ENCODE measurements around the gene DIO3.
"Not testable (repeated sequence)": the region's sequence is repeated elsewhere in the genome, so short reads cannot be mapped to it uniquely, and the experiment has no call there.

The DIO3 gene

DNA sequence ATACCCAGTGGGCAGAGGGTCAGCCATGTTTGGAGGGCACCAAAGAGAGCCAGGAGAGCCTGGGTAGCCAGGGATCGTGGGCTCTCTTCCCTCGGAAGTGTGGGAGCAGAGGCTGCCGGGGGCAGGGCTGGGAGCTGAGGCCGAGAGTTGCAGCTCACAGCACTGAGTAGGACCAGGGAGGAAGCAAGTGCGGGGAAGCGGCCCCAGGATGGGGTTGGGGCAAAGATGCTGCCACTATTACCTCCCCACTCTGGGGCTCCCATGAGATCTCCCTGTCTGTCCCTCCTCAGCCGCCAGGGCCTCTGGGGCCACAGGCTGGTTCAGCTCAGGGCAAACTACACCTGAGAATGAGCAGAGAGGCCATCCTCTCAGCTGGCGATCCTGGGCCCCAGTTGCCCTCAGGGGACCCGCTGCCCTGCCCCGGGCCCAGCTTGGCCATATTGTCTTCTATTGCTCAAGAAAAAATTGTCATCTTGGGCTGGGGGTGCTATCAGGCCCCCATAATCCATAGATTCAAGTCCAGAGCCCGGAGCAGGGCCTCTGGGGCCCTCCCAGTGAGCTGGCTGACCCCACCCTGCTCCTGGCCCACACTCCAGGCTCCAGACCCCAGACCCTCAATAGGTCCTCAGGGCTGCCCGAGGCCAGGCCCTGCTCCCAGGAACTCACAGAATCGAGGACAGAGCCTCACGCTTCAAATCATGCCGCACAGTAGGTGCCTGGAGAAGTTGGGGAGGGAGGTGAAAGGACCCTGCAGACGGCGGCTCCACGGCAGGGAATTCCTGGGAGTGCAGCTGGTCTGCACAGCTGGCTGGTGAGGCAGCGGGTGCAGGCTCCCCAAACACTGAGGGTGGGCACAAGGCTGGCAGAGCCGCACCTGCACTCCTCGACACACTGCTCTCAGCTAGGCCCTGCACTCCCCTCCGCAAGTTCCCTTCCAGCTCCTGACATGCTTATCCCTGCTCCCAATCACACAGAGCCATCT is 20.5 kb upstream of the DIO3 start:
- in situ Hi-C loops (cut with MboI; ENCODE audit: low pct_unique_long_range_greater_than_20kb, low sequenced_read_pairs) = no loop called here
- no peak for DNase-seq

DNA sequence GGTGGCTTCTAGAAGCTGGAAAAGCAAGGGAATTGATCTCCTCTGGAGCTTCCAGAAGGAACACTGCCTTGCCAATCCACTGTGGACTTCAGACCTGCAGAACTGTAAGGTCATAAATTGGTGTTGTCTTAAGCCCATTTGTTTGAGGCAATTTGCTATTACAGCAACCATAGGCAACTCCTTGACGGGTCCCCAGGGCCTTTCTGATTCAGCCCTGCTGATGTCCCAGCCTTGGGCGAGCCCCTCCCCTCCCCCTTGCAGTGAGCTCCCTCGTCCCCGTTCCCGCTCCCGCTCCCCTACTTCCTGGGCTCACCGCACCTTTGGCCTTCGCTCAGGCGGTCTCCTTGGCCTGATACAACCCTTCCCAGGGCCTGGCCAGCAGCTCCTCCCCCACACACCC is 18.9 kb upstream of the DIO3 start:
- in situ Hi-C loops (cut with MboI; ENCODE audit: low pct_unique_long_range_greater_than_20kb, low sequenced_read_pairs) = no loop called here
- DNase-seq = no peak

DNA sequence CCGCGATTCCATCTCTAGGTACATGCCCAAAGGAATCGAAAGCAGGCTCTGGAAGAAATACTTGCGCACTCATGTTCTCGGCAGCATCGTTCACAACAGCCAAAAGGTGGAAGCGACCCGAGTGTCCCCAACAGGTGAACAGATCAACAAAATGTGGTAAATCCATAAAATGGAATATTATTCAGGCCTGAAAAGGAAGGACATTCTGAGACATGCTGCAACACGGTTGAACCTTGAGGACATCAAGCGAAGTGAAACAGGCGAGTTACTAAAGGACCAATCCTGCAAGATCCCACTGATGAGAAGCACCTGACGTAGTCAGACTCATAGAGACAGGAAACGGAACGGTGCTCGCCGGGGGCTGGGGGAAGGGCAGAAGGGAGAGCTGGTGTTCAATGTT is 17.5 kb upstream of the DIO3 start:
- DNase-seq = no peak
- in situ Hi-C loops (cut with MboI; ENCODE audit: low pct_unique_long_range_greater_than_20kb, low sequenced_read_pairs) = no loop called here

DNA sequence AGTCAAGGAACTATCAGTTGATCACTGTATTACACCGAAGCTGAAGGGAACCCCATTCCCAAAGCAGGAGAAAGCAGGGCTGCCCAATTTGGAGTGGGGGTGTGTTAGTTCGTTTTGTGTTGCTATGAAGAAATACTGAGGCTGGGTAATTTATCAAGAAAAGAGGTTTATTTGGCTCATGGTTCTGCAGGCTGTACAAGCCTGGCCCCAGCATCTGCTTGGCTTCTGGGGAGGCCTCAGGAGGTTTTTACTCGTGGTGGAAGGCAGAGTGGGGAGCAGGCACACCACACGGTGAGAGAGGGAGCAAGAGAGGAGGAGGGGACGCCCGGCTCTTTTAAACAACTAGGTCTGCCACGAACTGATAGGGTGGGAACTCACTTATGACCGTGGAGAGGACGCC is 16.7 kb upstream of the DIO3 start:
- DNase-seq = no peak
- in situ Hi-C loops (cut with MboI; ENCODE audit: low pct_unique_long_range_greater_than_20kb, low sequenced_read_pairs) = no loop called here

DNA sequence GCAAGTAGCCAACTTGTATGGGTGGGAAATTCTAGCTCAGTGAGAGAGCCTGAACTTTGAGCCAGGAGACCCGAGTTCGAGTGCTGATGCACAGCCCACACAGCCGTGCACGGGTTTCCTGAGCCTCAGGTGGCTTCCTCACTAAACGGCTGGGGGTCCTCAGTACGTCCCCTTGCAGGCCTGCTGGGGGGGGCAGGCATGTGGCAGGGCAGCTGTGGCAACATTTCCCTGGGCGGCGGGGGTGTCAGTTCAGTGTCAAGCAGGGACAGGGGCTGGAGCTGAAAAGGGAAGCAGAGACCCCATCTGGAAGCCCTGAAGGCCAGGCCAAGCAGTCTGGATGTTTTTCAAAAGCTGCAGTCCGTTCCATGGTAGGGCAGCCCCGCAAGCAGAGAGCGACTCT is 14.6 kb upstream of the DIO3 start:
- in situ Hi-C loops (cut with MboI; ENCODE audit: low pct_unique_long_range_greater_than_20kb, low sequenced_read_pairs) = no loop called here
- no peak for DNase-seq

DNA sequence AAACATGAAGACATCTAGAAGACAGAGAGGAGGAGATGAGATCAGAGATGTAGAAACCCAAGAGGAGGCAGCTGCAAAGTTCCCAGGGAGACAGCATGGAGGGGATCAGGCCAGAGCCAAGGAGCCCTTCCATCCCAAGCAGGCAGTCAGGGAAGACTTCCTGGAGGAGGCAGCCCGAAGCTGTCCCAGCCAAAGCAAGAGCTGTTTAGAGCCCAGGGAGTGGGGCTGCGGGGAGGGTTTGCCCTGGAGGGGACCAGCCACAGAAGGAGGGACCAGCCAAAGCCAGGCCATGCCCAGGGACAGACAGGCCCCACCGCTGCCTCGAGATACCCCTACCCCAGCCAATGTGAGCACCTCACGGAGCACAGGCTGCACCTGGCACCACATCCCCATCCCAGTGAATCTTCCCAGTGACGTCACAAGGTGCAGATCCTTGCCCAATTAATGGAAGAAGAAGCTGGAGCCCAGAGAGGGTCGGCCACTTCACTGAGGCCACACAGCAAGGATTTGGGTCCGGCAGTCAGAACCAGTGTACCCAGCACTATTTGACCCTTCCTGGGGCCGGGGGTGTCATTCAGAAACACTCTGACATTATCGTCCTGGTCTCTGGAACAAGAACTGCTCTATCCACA is 14.1 kb upstream of the DIO3 start:
- DNase-seq = no peak
- in situ Hi-C loops (cut with MboI; ENCODE audit: low pct_unique_long_range_greater_than_20kb, low sequenced_read_pairs) = no loop called here

DNA sequence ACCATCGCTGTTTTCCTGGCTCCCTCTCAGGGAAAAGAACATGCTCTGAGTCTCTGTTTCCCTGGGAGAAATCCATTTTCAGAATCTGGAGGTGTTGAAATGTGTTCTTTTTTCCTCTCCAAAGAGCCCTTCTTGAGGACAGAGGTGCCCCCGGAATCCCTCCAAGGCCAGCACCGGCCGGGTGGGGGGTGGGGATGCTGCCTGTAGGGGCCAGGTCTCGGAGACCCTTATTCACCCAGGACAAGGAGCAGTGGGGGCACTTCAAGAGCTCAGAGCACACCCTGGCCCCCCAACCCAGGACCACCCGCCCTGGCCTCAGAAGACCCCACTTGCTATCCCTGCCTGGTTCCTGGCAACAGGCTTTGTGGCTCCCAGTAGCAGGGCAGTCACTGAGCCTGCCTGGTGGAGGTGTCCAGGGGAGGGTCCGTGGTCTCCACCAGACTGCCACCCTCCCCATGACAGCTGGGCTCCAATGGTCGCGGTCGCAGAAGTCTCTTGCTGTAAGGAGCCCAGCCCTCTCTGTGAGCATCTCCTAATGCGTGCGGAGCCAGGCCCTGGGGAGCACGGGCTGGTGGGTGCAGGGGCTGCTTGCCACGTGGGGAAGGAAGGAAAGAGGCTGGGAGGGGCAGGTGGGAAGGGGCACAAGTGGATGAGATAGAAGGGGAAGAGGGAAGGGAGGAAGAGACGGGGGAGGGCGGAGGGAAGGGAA is 13.2 kb upstream of the DIO3 start:
- no peak for DNase-seq
- in situ Hi-C loops (cut with MboI; ENCODE audit: low pct_unique_long_range_greater_than_20kb, low sequenced_read_pairs) = no loop called here

DNA sequence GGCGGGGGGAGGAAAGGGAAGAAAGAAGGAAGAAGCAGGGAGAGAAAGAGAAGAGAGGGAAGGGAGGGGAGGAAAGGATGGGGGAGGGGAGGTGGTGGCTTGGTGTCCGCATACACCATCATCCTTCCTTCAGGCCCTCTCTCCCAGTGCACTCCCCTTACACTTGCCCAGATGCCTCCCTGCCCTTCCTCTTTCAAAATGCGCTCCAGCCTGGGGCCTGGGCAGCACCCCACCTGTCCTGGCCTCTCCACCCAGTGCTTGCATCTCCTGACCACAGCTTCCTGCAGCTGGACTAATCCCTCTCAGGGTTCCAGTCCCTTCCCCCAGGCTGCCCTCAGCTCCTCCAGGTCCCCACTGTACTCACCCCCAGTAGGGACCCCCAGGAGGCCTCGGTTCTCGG is 12.6 kb upstream of the DIO3 start:
- DNase-seq = no peak
- in situ Hi-C loops (cut with MboI; ENCODE audit: low pct_unique_long_range_greater_than_20kb, low sequenced_read_pairs) = no loop called here

DNA sequence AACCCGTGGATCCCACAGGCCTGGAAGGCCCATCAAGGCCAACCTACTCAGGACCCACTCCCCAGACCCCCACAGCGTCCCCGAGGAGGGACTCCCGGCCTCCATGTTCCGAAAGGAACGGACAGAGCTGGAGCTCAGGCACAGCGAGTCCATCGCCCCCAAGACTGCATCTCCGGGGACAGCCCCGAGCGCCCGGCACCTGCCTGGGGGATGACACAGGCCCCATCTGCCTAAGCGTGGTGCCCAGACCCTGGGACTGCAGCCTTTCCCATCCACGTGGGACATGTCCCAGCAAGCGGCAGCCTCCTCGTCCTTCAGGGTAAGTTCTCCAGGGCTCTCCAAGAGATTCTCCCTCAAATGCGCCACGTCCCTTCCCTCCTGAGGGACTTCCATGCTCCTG is 12.1 kb upstream of the DIO3 start:
- in situ Hi-C loops (cut with MboI; ENCODE audit: low pct_unique_long_range_greater_than_20kb, low sequenced_read_pairs) = no loop called here
- DNase-seq = no peak

DNA sequence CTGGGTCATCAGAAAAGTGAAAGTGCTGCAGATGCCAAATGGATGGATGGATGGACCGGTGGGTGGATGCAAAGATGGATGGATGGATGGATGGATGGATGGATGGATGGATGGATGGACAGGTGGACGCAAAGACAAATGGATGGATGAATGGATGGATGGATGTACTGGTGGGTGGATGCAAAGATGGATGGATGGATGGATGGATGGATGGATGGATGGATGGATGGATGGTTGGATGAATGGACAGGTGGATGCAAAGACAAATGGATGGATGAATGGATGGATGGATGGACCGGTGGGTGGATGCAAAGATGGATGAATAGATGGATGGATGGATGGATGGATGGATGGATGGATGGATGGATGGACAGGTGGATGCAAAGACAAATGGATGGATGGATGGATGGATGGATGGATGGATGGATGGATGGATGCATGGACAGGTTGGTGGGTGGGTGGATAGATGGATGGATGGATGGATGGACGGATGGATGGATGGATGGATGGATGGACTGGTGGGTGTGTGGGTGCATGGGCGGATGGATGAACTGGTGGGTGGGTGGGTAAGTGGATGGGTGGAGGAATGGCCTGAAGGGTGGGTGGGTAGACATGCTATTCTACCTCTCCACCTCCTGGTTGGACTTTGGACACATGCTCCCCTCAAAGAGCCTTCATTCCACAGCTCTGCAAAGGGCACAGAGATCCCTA is 10.9 kb upstream of the DIO3 start:
- in situ Hi-C loops (cut with MboI; ENCODE audit: low pct_unique_long_range_greater_than_20kb, low sequenced_read_pairs); DNase-seq: not testable (repeated sequence)

DNA sequence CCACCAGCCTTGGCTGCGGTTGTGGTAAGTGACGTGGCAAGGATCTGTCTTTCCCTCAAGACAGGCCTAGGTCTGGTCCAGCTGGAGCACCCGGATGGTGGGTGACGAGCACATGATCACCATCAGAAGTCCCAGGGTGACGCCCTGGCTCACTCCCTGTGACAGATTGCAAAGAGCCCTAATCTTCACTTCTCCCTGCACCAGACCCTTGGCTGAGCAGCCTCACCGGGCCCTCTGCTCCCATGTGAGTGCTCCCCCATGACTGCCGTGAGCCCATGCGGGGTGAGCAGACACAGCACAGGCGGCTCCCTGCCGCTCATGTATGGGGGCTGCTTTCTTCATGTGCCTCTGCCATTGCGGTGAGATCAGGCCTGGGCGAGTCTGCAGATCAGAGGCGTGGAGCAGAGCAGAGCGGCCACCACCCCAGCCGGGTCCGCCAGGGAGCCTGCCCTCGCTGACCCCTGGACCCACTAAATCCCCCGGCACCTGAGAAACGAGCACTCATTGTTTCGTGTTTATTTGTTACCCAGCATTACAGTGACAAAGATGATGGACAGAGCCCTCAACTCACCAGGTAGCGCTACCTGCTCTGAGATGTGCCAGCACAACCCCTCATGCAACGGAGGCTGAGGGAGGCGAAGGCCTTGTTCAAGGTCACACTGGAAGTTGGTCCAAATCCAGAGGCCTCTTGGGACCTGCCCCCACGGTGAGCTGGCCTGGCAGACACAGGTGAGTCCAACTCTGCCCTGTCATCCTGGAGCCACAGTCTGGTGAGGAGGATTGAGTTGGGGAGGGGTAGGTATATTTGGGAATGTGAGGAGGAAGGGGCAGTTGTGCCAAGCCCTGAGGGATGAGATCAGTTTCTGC is 9.3 kb upstream of the DIO3 start:
- in situ Hi-C loops (cut with MboI; ENCODE audit: low pct_unique_long_range_greater_than_20kb, low sequenced_read_pairs) = no loop called here

DNA sequence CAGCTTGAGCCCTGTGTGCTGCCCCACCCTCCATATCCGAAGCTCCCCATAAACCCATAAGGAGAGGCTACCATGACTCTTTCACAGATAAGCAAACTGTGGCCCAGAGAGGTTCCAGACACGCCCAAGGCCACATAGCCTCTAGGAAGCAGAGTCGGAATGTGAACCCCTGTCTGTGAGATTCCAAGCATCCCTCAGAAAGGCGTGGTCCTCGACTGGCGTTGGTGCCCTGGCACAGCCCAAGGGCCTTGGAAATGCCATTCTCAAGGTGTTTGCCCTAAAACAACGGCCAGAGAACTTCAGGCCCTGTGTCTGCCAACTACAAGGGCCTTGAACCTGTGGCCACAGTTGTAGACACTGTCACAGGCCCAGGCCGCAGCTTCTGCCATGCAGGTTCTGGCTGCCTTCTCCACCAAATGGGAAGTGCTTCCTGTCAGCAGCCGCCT is 8.5 kb upstream of the DIO3 start:
- no peak for DNase-seq
- in situ Hi-C loops (cut with MboI; ENCODE audit: low pct_unique_long_range_greater_than_20kb, low sequenced_read_pairs) = no loop called here

More for the DNA sequence above, 9.3 kb upstream of the DIO3 start:
- no peak for DNase-seq

DNA sequence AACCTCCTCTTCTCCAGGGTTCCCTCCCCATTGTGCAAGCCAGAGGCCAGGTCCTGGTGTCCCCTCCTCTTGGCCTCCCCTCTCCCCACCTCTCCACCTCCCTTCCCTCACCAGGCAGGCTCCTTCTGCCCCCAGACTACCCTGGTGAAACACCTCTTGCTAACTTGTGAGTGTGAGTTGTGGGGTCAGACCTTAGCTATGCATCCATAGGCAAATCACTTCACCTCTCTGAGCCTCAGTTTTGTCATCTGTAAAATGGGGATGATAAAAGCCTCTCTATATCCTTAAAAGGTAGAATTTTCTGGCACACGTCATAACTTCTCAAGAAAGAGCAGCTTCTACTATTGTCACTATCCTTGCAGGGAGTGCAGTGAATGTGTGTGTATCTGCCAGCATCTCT is 7.9 kb upstream of the DIO3 start:
- in situ Hi-C loops (cut with MboI; ENCODE audit: low pct_unique_long_range_greater_than_20kb, low sequenced_read_pairs) = no loop called here
- DNase-seq = no peak

DNA sequence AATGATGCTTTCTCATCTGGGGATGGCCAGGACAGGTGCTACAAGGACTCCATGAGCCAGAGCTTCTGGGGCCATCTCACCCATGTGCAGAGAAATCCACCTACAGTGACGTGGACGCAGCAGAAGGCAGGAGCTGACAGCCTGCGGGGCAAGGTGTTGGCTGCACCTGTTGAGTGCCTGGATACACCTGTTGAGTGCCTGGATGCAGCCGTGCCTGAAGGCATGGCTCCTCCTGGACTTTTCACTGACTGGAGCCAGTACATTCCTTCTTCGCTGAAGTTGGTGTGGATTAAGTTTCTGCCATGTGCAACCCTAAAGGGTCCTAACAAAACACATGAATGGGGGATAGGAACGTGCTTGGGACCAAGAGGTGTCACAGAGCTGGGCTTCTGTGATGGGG is 7.4 kb upstream of the DIO3 start:
- in situ Hi-C loops (cut with MboI; ENCODE audit: low pct_unique_long_range_greater_than_20kb, low sequenced_read_pairs) = no loop called here
- DNase-seq = no peak

DNA sequence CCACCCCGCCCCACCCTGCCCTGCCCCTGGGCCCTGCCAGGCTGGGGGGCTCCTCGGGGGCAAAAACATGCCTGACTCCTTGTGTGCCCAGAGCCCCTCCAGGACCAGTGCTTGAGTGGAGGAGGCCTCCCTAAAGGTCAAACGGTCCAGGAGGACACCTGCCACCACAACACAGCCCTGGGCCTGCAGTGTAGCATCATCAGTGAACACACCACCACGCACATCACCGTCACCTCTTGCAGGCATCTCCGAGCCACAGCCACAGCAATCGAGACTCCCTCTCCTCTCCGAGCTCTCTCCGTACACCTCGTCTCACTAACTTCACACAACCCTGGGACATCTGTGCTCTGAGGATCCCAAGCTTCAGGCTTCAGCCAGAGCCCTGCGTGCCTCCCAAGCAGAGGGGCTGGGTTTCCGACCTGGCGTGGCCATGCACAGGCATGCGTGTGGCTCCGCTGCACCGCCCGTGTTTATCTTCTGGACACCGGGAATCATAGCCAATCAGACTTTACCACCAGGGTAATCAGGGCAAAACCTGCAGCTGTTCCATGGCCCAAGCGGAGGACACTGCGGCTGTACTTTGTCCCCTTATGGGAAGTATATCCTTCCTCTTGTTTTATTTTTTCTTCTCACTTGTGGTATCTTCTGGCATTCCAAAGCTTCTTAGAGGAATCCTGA is 6.2 kb upstream of the DIO3 start:
- DNase-seq = no peak
- in situ Hi-C loops (cut with MboI; ENCODE audit: low pct_unique_long_range_greater_than_20kb, low sequenced_read_pairs) = no loop called here

DNA sequence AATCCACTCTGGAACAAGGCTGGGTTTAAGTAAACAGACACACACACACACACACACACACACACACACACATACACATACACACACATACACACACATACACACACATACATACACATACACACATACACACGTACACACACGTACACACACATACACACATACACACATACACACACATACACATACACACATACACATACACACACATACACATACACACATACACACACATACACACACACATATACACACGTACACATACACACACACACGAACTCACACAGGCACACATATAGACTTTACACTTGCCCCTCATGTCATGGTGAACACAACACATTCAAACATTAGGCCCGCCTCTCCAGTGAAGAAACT is 5.6 kb upstream of the DIO3 start:
- in situ Hi-C loops (cut with MboI; ENCODE audit: low pct_unique_long_range_greater_than_20kb, low sequenced_read_pairs); DNase-seq: not testable (repeated sequence)

DNA sequence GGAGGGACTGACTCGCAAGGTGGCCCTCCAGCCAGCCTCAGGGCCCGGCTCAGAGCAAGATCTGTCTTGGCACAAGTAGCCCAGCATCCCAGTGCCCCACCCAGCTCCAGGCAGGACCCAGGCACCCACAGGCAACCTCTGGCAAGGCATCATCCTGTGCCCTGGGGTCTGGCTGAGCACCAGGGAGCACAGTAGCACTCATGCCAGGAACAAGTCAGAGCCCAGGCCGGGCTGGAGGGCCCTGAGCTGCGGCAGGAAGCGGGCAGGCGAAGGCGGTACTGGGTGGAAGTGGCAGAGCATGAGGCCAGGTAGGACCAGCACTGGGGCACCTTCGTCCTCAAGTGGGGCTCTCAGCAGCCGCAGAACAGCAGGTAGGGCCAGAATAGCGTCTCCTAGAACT is 5.2 kb upstream of the DIO3 start:
- no peak for DNase-seq
- in situ Hi-C loops (cut with MboI; ENCODE audit: low pct_unique_long_range_greater_than_20kb, low sequenced_read_pairs) = no loop called here

Data from KBM-7 (cell line).